Brain pericyte (primary cell): Measurements from ENCODE around the gene CACNA2D3.
"Not testable (repeated sequence)": the region's sequence is repeated elsewhere in the genome, so short reads cannot be mapped to it uniquely, and the experiment has no call there.

ENCODE experiments used
- DNase-seq: peaks from one replicate; pipeline ENCODE4 v3.0.0-alpha.2; 2012; ENCODE audit warnings: low read depth, low spot score

Gene CACNA2D3

DNA sequence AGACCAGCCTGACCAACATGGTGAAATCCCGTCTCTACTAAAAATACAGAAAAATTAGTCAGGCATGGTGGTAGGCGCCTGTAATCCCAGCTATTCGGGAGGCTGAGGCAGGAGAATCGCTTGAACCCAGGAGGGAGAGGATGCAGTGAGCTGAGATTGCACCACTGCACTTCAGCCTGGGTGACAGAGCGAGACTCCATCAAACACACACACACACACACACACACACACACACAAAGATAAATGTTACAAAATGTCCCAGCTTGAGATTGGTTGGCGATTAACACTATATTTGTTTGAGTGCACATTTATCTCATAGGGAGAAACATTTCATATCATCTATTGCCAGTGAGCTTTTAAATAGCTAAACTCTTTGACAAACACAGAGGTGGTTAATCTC, 508.6 kb downstream of the CACNA2D3 start:
- DNase-seq, result not testable (repeated sequence)

DNA sequence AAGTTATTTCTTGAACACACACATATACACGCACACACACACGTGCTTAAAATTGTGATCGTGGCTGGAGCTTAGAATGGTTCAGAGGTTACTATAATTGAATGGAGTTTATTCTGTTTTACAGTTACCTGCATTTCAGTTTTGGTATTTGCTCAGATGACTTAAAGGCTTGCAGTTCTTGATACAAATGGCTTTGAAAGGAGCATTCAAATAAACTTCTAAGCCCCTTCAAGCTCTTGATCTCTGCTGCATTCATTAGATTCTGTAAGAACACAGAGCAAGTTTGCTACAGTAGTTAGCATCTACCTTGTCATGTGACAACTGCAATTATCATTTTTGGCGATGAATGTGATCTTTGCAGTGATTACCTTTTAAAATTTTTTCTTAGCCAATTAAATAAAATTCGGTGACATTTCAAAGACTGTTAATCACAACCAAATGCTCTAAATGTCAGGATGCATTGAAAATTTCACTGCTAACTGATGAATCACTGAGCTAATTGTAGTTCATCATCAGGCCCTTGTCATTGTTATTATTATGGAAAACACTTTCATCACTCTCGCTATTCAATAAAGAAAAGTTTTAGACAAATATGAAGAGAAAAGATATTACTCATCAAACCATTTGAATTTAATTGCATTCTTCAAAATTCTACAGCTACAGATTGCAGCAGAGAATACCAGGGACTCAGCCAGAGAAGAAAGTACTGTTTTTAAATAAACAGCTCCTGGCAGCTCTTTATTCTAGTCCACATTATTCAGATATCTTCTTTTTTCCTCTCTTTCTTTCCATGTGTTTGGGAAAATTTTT, 509.4 kb downstream of the CACNA2D3 start:
- no peak for DNase-seq

DNA sequence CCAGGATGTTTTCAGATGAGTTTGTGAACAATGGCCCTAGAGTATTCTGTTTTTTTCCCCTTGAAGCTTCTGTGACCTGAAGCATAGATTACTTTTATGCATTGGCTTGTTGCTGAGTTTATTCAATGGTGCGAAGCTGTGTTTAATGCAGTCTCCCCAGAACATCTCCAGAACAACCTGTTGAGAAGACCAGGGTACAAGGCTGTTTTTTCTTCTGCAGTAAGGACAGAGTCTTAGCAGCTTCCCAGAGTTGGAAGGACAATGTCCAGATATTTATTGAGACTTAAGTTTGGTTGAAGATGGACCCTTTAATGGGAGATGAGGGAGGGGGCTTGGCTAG, 509.9 kb downstream of the CACNA2D3 start:
- no peak for DNase-seq

DNA sequence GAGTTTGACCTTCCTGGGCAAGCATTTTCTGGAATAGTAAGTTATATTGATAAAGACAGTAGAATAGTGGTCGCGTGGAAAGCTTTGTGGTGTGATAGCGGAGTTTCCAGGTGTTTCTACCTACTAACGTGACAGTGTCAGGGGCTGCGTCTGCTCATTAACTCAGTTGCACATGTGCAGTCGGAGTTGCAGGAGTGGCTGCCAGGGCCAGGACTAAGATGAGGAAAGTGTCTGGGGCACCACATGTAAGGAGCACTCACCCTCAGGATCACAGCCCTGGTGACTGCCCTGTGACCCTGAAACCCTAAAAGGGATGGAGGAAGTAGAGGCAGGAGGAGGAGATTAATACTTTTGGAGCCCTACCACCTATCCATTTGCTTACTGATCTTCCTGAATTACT, 510.5 kb downstream of the CACNA2D3 start:
- DNase-seq, result no peak

DNA sequence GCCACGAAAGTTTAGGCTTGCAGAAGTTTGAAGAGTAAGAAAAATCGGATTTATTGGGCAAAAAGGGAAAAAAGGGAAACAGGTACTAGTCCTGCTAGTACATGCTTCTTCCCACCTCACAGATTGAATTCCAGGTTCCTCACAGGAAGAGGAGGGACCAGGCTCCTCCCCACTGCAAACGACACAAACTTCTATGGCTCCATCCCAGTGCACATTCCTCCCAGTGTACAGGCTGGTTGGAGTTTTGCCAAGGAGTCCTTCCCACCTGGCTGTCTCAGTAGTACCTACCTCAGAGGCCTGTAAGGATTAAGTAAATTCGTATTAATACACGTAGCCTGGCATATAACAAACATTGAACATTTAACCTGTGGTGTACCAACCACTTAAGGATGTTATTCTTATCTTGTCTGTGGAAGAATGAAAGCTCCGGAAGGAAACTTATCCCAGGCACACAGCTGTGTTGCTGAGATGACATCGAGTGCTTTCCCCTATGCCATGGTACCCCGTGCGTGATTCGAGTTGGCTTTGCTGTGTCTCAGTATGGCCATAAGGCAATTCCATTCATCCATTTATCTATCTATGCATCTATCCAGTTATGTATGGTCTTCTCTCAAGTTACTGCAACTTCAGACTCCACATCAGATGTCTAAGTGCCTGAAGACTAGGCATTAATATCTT, 511.2 kb downstream of the CACNA2D3 start:
- no peak for DNase-seq

DNA sequence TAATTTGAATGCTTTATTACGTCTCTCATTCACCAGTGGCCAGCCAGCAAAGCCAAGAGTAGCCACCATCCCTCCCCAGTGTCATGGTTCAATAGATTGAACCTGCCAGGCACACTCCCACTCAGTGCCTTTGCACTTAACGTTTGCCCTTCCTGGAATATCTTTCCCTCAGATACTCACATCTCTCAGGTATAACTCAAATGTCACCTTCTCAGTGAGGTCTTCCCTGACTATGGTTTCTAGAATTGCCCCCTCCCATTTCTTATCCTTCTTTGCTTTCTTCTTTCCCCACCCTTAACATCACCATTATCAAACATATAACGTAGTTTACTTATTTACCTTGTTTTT, 511.7 kb downstream of the CACNA2D3 start:
- DNase-seq, result no peak

DNA sequence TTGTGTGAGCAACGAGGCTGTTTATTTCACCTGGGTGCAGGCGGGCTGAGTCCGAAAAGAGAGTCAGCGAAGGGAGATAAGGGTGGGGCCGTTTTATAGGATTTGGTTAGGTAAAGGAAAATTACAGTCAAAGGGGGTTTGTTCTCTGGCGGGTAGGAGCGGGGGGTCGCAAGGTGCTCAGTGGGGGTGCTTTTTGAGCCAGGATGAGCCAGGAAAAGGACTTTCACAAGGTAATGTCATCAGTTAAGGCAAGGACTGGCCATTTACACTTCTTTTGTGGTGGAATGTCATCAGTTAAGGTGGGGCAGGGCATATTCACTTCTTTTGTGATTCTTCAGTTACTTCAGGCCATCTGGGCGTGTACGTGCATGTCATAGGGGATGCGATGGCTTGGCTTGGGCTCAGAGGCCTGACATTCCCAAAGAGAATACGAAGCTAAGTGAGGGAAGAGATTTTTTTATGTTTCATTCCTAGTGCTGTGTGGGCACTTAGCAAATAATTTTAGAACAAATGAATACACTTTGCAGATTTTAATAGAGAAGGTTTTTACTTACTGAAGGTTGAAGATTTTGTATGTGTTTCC, 517.5 kb downstream of the CACNA2D3 start:
- not testable (repeated sequence) for DNase-seq

DNA sequence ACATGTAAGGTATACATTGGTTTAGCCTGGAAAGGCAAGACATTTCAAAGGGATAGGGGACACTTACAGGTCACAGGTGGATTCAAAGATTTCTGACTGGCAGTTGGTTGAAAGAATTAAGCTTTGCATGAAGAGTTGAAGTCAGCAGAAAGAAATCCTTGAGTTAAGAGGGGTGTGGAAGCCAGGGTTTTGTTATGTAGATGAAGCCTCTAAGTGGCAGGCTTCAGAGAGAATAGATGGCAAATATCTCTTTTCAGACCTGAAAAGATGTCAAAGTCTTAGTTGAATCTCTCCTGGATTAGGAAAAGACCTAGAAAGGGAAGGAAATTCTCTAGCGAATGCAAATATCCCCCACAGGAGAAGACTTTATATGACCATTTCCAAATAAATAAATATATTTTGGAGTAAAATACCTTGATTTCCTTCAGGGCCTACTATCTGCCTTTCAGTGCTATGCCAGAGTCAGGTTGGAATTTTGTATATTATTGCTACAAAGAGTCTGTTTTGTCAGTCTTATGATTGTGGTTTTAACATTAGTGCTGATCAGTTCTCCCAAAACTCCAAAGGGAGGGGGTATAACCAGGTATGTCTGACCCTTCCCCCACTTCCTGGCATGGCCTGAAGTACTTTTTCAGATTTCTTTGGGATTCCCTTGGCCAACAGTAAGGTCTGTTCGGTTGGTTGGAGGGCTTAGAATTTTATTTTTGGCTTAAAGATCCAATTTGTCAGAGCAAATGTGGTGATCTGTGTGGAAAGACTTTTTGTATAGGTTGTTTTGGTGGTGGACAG, 519.1 kb downstream of the CACNA2D3 start:
- no peak for DNase-seq

DNA sequence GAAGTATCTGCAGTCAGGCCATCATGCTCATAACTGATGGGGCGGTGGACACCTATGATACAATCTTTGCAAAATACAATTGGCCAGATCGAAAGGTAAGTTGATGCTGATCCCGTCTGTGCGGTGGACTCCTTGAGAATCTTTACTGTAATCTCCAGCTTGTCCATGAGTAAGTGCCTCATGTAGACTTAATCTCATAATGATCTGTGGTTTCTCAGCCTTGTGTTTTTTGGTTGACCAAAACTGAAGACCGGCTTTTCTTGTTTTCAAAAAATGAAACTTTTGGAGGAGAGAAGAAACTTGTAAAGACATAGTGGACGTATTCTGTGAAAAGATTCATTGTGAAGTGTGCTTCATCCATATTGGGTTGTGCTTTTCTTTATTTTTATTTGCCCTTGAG, 519.8 kb downstream of the CACNA2D3 start:
- DNase-seq, result no peak

DNA sequence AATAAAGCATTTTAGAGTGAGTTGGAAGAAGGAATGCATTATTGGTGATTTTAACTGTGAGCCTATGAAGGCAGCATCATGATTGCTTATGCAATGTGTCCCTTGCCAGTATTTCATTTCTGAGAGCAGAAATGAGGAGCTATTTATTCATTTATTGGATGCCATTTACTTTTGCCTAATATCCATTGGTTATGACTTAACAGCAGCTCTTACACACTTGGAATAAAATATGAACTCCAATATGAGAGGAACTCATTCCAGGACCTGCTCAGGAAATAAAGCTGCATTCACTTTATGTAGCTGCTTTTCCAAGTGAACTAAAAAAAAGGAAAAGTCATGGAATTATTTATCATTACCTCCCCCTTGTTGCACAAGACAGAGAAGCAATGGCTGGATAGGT, 525.4 kb downstream of the CACNA2D3 start:
- no peak for DNase-seq

DNA sequence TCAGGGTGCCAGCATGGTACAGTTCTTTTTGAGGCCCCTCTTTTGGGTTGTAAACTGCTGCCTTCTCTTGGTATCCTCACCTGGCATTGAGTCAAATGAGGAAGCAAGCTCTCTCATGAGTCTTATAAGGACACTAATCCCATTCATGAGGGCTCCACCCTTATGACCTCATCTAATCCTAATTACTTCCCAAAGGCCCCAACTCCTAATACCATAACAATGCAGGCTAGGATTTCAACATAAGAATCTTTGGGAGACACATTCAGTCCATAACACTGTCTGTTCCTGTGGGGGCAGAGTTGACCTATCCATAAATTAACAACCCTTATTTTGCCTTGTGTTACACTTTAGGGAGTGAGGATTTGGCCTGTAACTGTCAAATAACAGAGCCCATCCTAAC, 527.2 kb downstream of the CACNA2D3 start:
- DNase-seq, result no peak

DNA sequence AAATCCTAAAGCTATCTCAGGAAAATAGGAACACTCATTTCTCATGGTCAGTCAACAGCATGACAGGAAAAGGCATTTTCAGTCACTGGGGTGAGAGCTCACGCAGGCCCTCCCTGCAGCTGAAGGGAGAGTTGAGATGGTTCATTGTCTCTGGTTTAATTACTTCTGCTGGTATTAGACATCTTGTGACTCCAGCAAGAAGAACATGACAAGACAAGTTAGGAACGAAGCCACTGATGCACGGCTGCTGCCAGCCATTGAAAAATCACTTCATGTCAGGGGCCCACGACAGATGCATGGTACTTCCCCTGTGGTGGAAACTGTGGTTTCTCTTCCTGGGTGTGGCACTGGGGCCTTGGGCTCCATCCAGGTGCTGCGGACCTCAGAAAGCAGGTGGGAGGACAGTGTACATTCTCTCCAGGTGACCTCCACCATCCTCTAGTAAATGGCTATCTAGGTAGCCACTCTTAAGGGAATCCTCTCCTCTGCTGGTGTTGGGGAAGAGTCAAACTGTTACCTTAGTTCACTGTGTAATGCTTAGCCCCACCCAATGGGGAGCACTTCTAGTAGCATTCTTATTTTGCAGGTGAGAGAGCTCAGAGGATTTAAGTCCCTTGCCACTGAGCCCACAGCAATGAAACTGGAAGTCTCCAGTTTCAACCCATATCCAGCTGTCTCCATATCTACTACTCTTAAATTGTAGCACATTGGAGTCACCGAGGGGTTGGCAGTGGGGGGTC, 531.3 kb downstream of the CACNA2D3 start:
- DNase-seq, result no peak

DNA sequence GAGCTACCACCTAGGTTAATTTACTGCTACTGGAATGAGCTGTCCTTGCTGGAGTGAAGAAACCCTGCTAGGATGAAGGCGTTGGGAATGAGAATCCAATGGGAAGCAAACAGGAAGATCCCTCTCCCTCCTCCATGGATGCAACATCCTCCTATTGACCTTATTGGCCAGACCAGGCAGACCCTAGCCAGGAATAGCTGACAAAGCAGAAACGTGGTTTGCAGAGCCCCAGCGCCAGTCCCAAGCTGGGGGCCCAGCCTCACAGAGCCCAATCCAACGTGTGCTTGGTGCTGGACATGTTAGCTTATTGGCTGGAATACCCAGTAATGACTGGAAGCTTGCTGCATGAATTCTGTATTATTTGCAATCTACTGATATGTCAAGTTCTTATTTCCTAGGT, 532.4 kb downstream of the CACNA2D3 start:
- no peak for DNase-seq

DNA sequence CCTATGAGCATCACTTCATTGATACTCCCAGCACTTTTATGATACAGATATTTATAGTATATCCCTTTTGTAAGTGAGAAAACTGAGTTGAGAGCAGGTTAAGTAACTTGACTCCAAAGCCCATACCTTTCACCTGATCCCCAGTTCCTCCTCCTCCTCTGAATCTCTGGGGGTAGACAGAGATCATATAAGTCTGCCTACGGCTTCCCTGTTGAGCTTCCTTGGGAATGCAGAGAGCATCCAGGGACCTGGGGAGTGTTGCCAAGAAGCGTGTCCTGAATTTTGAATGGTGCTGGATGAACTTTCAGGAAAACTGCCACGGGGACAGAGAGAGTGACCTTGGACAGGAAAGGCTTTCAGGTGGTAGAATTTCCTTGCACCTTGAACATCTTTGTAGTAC, 537.0 kb downstream of the CACNA2D3 start:
- no peak for DNase-seq

DNA sequence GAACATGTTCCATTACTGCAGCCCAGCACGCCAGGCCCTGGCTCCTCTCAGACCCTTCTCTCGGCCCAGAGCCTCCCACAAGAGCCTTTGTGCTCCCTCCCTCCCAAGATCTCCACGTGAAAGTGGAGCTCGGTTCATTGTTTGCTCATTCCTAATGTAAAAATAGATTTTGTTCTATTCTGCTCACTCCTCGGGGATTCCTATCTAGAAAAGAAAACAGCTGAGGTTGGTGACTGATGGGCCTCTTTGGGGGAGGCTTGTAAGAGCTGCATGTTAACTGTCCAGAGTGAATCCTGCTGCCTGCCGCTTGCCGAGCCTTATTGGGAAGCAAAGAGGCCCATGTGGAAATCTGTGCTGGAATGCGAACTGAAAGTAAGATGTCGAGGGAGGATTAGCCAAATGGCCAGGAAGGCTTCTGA, 538.4 kb downstream of the CACNA2D3 start:
- no peak for DNase-seq

DNA sequence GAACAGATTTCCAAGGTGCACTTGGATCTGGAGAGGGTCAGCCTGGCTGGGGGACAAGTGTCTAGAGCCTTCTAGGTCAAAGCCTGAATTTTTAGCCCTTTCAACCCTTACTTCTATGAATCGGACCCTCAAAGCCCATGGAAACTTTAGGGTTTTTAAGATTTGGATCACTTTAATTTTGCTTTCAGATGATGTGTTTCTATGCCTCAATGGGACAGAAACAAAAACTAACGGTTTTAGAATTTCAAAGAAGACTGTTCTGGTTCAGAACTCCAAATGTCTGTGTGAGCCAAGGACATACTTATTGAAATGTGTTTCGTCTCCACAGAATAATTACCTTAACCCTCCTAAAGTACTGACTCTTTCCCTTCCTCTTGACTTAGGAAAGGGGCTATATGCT, 538.8 kb downstream of the CACNA2D3 start:
- DNase-seq, result no peak

DNA sequence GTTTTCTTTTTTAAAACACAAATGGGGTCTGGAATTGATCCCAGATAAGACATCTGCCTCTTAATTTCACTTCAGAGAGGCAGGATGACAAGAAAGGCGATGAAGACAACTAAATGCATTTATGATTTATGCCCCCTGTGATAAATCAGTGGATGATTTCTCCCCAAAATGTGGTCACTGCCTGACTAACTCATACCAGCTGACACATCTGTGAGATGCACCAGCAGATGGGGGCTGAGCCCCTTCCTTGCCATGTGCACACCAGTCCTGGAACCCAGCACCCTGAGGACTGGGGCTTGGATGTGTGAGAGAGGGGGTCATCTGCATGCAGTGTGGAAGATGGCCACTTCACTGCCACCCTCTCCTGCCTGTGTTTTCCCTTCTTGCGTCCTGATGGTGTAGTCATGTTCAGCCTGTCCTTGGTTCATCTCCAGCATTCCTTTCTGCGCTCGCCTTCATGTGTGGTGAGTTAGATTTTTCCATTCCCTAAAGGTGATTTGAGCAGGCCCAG, 541.2 kb downstream of the CACNA2D3 start:
- DNase-seq, result no peak

DNA sequence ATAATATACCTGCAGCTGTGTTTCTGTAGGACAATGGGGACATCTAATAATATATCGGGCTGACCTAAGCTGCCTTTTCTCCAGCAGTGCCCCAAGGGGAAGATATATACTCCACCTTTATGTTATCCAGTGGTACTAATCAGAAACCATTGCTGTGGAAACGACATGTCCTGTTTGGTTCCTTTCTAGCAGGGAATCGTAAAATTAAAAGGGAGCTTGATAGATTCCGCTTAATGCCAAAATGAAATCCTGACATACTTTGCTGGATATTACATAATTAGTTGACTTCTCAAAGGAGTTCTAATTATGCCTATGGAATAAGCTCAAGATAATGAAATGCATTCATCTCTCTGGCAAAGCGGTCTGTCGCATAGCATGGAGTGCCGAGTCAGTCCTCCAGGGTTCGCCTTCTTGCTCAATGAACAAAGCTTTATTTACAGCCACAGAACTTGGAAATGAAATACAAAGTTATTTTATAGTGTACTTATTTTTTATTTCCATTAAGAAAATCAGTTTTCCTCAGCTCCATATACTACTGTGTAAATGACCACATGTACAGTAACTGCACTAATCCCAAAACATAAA, 542.8 kb downstream of the CACNA2D3 start:
- no peak for DNase-seq

DNA sequence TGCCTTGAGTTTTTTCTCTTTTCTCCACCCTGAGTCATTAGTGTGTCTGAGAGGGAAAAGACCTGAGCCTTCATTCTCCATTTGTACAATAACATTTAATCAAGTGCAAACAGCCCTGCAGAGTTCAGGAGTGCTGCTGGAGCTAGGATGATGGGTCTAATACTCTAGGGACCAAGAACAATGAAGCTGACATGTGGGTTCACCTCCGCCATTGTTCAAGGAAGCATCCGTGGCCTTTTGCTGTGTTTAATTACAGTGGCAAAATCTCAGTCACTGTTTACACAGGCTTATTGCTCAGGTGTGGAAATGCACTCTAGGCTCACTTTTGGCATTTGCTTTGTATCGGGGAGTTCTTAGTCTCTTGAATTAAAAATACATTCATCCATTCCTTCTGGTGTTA, 545.9 kb downstream of the CACNA2D3 start:
- DNase-seq, result no peak

DNA sequence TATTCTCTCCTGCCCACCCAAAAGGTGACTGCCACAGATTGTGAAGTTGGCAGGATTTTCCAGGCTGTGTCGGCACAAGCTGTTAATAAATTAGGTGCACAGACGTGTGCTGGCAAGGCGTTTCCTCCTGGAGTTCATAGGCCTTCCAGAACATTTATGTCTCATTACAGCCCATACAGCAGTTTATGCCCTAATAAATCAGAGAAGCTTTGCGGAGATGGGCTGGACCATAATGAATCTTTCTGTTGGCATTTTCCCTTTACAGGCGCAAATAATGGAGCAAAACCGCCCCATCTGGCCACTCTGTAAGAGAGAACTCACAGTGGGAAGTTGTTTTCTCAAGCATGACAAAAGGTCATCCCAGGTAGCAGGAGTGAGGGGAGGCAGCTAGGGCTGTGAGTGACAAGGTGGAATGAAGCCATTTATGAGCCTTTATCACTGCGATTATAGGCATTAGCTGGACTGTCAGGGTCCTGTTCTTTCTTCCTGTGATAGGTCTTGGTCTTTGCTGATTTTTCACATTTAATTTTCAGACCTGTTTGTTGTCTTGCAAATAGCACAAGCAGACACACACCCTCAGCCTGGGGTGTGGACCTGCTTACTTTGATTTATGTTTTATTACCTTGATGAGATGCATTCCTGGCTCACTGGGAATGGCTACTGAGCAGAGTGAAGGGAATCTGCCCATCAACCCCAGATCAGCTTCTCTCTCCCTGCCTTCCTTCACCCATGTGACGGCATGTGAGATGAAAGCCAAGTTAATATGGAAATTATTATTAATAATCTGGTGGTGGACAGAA, 548.0 kb downstream of the CACNA2D3 start:
- no peak for DNase-seq
